SK-N-SH (cell line): ENCODE data around the gene KRT71. TPM values are rescaled to one million over a fixed set of nuclear protein-coding genes. Genes with fewer than 3 reads are reported as not detected.

Source experiments
- CTCF ChIA-PET: fragments of 300-600, 350-600 bp; formaldehyde crosslinking; extraction: SDS; loops from one replicate; lab custom pipeline; 2021; lab: Yijun Ruan, JAX
- POLR2A ChIA-PET: fragments of 350-600 bp; sonication (Branson Sonifier 250); formaldehyde crosslinking; extraction: SDS; loops from one replicate; lab custom pipeline; 2020; ENCODE audit warnings: antibody characterized with exemption, inconsistent platforms; lab: Yijun Ruan, JAX
- DNase-seq: peaks from one replicate; pipeline ENCODE4 v3.0.0; 2012
- H2AFZ ChIP-seq: fragments of 200-600 bp; sonication (generic); 2 replicates; pipeline ENCODE4 v1.8.1; 2016; ENCODE audit warnings: antibody characterized with exemption, mild to moderate bottlenecking, low read depth
- H3F3A ChIP-seq: fragments of 200-600 bp; sonication (generic); replicated peaks from 2 replicates; pipeline ENCODE3; 2016; ENCODE audit warnings: antibody characterized with exemption, mild to moderate bottlenecking; ENCODE audit not compliant: insufficient read depth
- H3K27ac ChIP-seq, 2 experiments: fragments of 200-500 bp in 1 of 2; fragments of 200-600 bp in 1 of 2; sonication (Bioruptor generic) in 1 of 2; sonication (generic), shearing (Covaris generic) in 1 of 2; 2 replicates each; pipeline versions ENCODE4 v1.5.1 to v1.6.1; 2014 to 2016; ENCODE audit warnings: low read depth in 2 of 2, inconsistent platforms in 1 of 2, low read length in 1 of 2, mild to moderate bottlenecking in 1 of 2, mixed read lengths in 1 of 2
- H3K27me3 ChIP-seq: fragments of 200-600 bp; sonication (generic), shearing (Covaris generic); 2 replicates; pipeline ENCODE4 v1.6.1; 2016; ENCODE audit warnings: mixed run types; ENCODE audit not compliant: insufficient read depth
- H3K36me3 ChIP-seq, 2 experiments: fragments of 200-500 bp in 1 of 2; fragments of 200-600 bp in 1 of 2; sonication (Bioruptor generic) in 1 of 2; sonication (generic) in 1 of 2; replicated peaks in 1 of 2; 2 replicates each; pipeline versions ENCODE3 to v1.5.1; 2014 to 2016; ENCODE audit warnings: low read length in 1 of 2, mild to moderate bottlenecking in 1 of 2; ENCODE audit not compliant: insufficient read depth in 2 of 2, control insufficient read depth in 1 of 2
- H3K4me1 ChIP-seq, 2 experiments: fragments of 200-500 bp in 1 of 2; fragments of 200-600 bp in 1 of 2; sonication (Bioruptor generic) in 1 of 2; sonication (generic), shearing (Covaris generic) in 1 of 2; 2 replicates each; pipeline versions ENCODE4 v1.5.1 to v1.6.1; 2014 to 2016; ENCODE audit warnings: low read depth in 1 of 2, low read length in 1 of 2, mixed run types in 1 of 2; ENCODE audit not compliant: insufficient read depth in 2 of 2, control insufficient read depth in 1 of 2
- H3K4me2 ChIP-seq: fragments of 200-600 bp; sonication (generic), shearing (Covaris generic); 2 replicates; pipeline ENCODE4 v1.6.1; 2017; ENCODE audit warnings: mixed run types
- H3K4me3 ChIP-seq, 2 experiments: fragments of 200-500 bp in 1 of 2; fragments of 200-600 bp in 1 of 2; sonication (Bioruptor generic) in 1 of 2; sonication (generic), shearing (Covaris generic) in 1 of 2; 2 replicates each; pipeline versions ENCODE4 v1.5.1 to v1.8.1; 2014 to 2016; ENCODE audit warnings: low read depth in 2 of 2, inconsistent platforms in 1 of 2, low read length in 1 of 2, mild to moderate bottlenecking in 1 of 2, mixed read lengths in 1 of 2, moderate library complexity in 1 of 2
- H3K79me2 ChIP-seq: fragments of 200-600 bp; sonication (generic); 2 replicates; pipeline ENCODE4 v1.8.1; 2017; ENCODE audit warnings: mild to moderate bottlenecking; ENCODE audit not compliant: insufficient read depth
- H3K9ac ChIP-seq: fragments of 200-600 bp; sonication (generic); 2 replicates; pipeline ENCODE4 v1.6.1; 2017; ENCODE audit warnings: mixed run types
- H3K9me2 ChIP-seq: fragments of 200-600 bp; sonication (generic); 2 replicates; pipeline ENCODE4 v1.6.1; 2017; ENCODE audit warnings: mixed run types
- H3K9me3 ChIP-seq: fragments of 200-600 bp; sonication (generic); 2 replicates; pipeline ENCODE4 v1.6.1; 2017; ENCODE audit warnings: mixed run types, mild to moderate bottlenecking, moderate library complexity
- H4K20me1 ChIP-seq: fragments of 200-600 bp; sonication (generic); 2 replicates; pipeline ENCODE4 v1.6.1; 2017; ENCODE audit warnings: mild to moderate bottlenecking, mixed run types; ENCODE audit not compliant: insufficient read depth
- CTCF ChIP-seq: fragments of 200-600 bp; sonication (generic); IDR thresholded peaks from 2 replicates; pipeline ENCODE4 v1.6.1; 2017; ENCODE audit warnings: antibody characterized with exemption, mild to moderate bottlenecking, moderate library complexity
- ELF1 ChIP-seq: IDR thresholded peaks from 2 replicates; pipeline ENCODE4 v1.4.0; 2012
- EP300 ChIP-seq, 2 experiments: IDR thresholded peaks; 2 replicates each; pipeline versions ENCODE4 v1.4.0 to v1.6.1; 2012; ENCODE audit warnings: borderline replicate concordance in 1 of 2, low read depth in 1 of 2, low read length in 1 of 2
- FOXJ3 ChIP-seq: sonication (generic); formaldehyde crosslinking; IDR thresholded peaks from 2 replicates; pipeline ENCODE4 v1.5.1; 2020; ENCODE audit warnings: mild to moderate bottlenecking, missing genetic modification reagents
- JUND ChIP-seq: IDR thresholded peaks from 2 replicates; pipeline ENCODE4 v1.4.0; 2012
- MAX ChIP-seq: IDR thresholded peaks from 2 replicates; pipeline ENCODE4 v1.4.0; 2012; ENCODE audit warnings: low read depth
- MXI1 ChIP-seq: IDR thresholded peaks from 2 replicates; pipeline ENCODE4 v1.6.1; 2012; ENCODE audit warnings: mild to moderate bottlenecking, low read depth, low read length, improper control_type of control experiment
- PBX3 ChIP-seq: IDR thresholded peaks from 2 replicates; pipeline ENCODE4; 2012
- RAD21 ChIP-seq: IDR thresholded peaks from 2 replicates; pipeline ENCODE4 v1.6.1; 2012; ENCODE audit warnings: mild to moderate bottlenecking, low read length
- SMC3 ChIP-seq: IDR thresholded peaks from 2 replicates; pipeline ENCODE4 v1.6.1; 2012; ENCODE audit warnings: low read depth, low read length, improper control_type of control experiment
- TAF1 ChIP-seq: IDR thresholded peaks from 2 replicates; pipeline ENCODE4 v1.6.1; 2012; ENCODE audit warnings: low read depth, mild to moderate bottlenecking, low read length, moderate library complexity, borderline replicate concordance
- TEAD4 ChIP-seq: IDR thresholded peaks from 2 replicates; pipeline ENCODE4 v1.4.0; 2012; ENCODE audit warnings: mild to moderate bottlenecking, borderline replicate concordance; ENCODE audit not compliant: insufficient read depth
- whole genome bisulfite sequencing: methylation state at CpG from one replicate; pipeline ENCODE4 v1.1.6; 2017; ENCODE audit warnings: low lambda C conversion rate; 5-methylcytosine and 5-hydroxymethylcytosine counted together
- polyA plus RNA-seq, 3 experiments: library from polyadenylated mRNA; depleted of rRNA; stranded (reverse); fragments of >200 nt; gene quantifications; 2 replicates each; pipeline ENCODE4 v1.2.3, GENCODE V29; 2012

KRT71 gene
- polyA plus RNA-seq, 1 of the 3 experiments (the other 2 are of a cell fraction), result not detected

GRCh38 chr12:52582971-52583456, 30.1 kb upstream of the KRT71 start:
- ChIA-PET POLR2A (no interaction called here), CTCF (interaction anchor here (0.6 to 7.6 kb wide), 17 partner anchors 8 to 398 kb away, joined by 3 to 76 read pairs (median 3); partner anchors contain the start of gene KRT74)
- Histone ChIP-seq H3K4me3 (peak overlapping the region in 1 of 2 experiments; percentile 25; a peak in 1 of 4 replicates), H3K4me1 (no peaks in the 10 kb centered on the region), H3K9ac (no peak overlapping the region), H3K4me2 (no peak overlapping the region), H4K20me1 (no peaks in the 10 kb centered on the region), H3K27me3 (peaks cover 44% of the 10 kb centered on the region), H3K27ac (no peak overlapping the region), H3K36me3 (no peaks in the 10 kb centered on the region), H3F3A (no peaks in the 10 kb centered on the region), H3K79me2 (no peaks in the 10 kb centered on the region), H3K9me2 (no peaks in the 10 kb centered on the region), H2AFZ (no peak overlapping the region), H3K9me3 (no peaks in the 10 kb centered on the region)
- peak; percentile 76 for DNase-seq
- TF ChIP-seq TAF1, result no peak
- TF ChIP-seq CTCF, result peak; percentile 67
- TF ChIP-seq PBX3, result no peak
- TF ChIP-seq RAD21, result peak; percentile 77
- no peak for TF ChIP-seq ELF1
- TF ChIP-seq JUND, result no peak
- TF ChIP-seq MXI1, result no peak
- TF ChIP-seq SMC3, result peak; percentile 72
- WGBS, result 2% methylated on average over 7 of the region's 7 CpGs

GRCh38 chr12:52582486-52582885, 29.5 kb upstream of the KRT71 start:
- Histone ChIP-seq H3K9me2 (no peaks in the 10 kb centered on the region), H3K27me3 (peaks cover 39% of the 10 kb centered on the region), H3K9ac (no peak overlapping the region)
- TF ChIP-seq FOXJ3, result no peak
- TF ChIP-seq EP300 (IDR thresholded peaks at IDR 0.05; ENCODE audit: borderline replicate concordance in 1 of 2, low read depth in 1 of 2, low read length in 1 of 2), result no peak
- TF ChIP-seq TEAD4, result no peak
- TF ChIP-seq PBX3, result no peak
- TF ChIP-seq MAX, result no peak
- TF ChIP-seq, all 33 proteins: peak for 0
- no peak overlapping the region for H3K27ac ChIP-seq
- no peak overlapping the region for H3K4me3 ChIP-seq
- 33% methylated on average over 1 of the region's 2 CpGs for WGBS
- no peaks in the 10 kb centered on the region for H3K36me3 ChIP-seq
- H3F3A ChIP-seq, result no peaks in the 10 kb centered on the region
- no peak overlapping the region for H3K4me2 ChIP-seq
- H3K4me1 ChIP-seq, result no peaks in the 10 kb centered on the region
- H3K9me3 ChIP-seq, result no peaks in the 10 kb centered on the region
- POLR2A ChIA-PET, result no interaction called here
- H2AFZ ChIP-seq, result no peak overlapping the region
- CTCF ChIA-PET, result interaction anchor here (0.6 to 7.6 kb wide), 14 partner anchors 8 to 398 kb away, joined by 3 to 76 read pairs (median 4); partner anchors contain the start of gene KRT74
- H4K20me1 ChIP-seq, result no peaks in the 10 kb centered on the region
- no peak for DNase-seq
- no peaks in the 10 kb centered on the region for H3K79me2 ChIP-seq
